OCI-LY1 (cell line): Measurements from ENCODE around the gene MAST4.

Experiments
- EZH2 ChIP-seq: fragments of 200-600 bp; sonication (generic), shearing (Covaris generic); IDR thresholded peaks from 2 replicates; pipeline ENCODE4 v1.8.0; 2017; ENCODE audit warnings: borderline replicate concordance, mixed run types, mild to moderate bottlenecking, antibody characterized with exemption, low read length, moderate library complexity, mixed read lengths
- TF ChIP-seq, protein P1 (sequence below): fragments of 200-600 bp; sonication (generic), shearing (Covaris generic); IDR thresholded peaks from 2 replicates; pipeline ENCODE4 v1.5.1; 2017; ENCODE audit warnings: mild to moderate bottlenecking, antibody characterized with exemption, low read length, moderate library complexity, mixed read lengths

DNA sequence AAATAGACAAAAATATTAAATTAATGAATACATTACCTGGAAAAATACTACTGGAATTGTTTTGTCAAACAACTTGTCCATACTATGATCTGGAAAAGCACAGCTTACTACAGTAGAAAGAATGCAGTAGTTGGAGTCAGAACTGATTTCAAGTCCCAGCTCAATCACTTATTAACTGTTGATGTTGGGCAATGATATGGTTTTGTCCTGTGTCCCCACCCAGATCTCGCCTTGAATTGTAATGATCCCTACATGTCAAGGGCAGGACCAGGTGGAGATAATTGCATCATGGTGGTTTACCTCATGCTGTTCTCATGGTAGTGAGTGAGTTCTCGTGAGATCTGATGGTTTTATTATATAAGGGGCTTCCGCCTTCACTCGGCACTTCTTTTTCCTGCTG is 352.9 kb downstream of the MAST4 start:
- TF ChIP-seq, protein P1, sequence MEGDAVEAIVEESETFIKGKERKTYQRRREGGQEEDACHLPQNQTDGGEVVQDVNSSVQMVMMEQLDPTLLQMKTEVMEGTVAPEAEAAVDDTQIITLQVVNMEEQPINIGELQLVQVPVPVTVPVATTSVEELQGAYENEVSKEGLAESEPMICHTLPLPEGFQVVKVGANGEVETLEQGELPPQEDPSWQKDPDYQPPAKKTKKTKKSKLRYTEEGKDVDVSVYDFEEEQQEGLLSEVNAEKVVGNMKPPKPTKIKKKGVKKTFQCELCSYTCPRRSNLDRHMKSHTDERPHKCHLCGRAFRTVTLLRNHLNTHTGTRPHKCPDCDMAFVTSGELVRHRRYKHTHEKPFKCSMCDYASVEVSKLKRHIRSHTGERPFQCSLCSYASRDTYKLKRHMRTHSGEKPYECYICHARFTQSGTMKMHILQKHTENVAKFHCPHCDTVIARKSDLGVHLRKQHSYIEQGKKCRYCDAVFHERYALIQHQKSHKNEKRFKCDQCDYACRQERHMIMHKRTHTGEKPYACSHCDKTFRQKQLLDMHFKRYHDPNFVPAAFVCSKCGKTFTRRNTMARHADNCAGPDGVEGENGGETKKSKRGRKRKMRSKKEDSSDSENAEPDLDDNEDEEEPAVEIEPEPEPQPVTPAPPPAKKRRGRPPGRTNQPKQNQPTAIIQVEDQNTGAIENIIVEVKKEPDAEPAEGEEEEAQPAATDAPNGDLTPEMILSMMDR, result no peak
- TF ChIP-seq EZH2, result no peak
